ENCODE data around the gene KRTAP10-6.
"Not testable (repeated sequence)": the region's sequence is repeated elsewhere in the genome, so short reads cannot be mapped to it uniquely, and the experiment has no call there.

Gene KRTAP10-6

GRCh38 chr21:44555200-44555875, 37.0 kb downstream of the KRTAP10-6 start:
- DNase-seq, result no peak

DNA sequence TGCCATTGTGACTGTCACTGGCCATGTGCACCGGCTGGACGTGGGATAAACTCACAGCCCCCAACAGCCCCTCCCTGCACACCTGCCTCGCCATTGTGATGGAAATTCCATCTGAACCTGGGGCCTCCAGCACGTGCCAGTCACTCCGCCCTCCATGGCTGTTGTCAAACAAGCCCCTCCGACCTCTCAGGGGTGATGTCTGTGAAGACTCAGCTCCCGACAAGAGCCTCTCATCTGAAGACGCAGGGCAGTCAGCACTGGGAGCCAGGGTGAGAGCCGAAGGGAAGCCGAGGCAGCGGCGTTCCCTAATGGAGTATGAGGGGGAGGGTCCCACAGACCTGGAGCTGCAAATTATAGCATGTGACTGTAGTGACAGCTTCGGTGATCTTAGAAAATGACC, 39.6 kb downstream of the KRTAP10-6 start:
- no peak for DNase-seq

- no peak for DNase-seq
Observed at GRCh38 chr21:44552136-44552535, 40.2 kb downstream of the KRTAP10-6 start.

- DNase-seq, result no peak
Observed at GRCh38 chr21:44551340-44551961, 40.9 kb downstream of the KRTAP10-6 start, which contains the start of gene KRTAP10-2. Gene KRTAP10-2 (minus strand): TSS chr21:44551505. CDS start chr21:44551458, 47 bp downstream.

DNA sequence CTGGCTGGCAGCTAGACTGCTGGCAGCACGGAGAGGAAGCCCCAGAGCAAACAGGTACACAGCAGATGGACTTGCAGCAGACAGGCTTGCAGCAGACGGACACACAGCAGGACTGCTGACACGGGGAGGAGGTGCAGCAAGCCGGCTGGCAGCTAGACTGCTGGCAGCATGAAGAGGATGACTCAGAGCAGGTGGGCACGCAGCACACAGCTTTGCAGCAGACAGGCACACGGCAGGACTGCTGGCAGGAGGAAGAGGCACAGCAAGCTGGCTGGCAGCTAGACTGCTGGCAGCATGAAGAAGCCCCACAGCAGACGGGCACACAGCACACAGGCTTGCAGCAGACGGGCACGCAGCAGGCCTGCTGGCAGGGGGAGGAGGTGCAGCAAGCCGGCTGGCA, 41.5 kb downstream of the KRTAP10-6 start:
- no peak for DNase-seq

GRCh38 chr21:44550285-44550684, 42.0 kb downstream of the KRTAP10-6 start:
- not testable (repeated sequence) for DNase-seq

DNA sequence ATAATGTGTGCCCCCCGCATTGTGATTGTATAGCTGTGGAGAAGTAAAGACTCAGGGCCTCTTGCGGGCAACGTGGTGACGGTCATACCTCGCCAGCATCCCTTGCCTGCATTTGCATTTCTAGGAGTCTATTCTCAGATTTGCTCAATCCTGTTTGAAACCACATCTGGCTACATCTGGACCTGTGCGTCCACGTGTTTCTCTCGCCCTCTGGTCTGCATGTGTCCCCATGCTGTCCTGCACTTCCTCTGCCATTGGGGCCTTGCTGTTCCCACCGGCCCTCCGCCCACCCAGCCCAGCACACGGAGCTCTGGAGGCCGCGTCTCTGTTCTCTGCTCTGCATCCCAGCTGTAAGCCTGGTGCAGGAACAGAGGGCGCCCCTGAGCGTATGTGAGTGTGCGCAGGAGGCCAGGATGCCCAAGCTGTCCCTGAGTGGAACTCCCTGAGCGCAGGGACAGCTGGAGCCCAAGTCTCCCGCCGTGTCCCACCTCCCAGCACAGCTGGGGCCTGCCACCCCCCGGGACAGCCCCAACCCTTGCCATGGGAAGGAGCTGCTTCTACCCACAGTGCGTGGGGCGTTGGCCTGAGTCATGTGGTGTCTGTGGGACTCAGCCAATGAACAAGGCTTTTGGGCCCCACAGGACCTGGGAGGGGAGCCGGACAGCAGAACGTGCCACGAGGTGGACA, 42.6 kb downstream of the KRTAP10-6 start:
- DNase-seq, result no peak

- no peak for DNase-seq
Observed at GRCh38 chr21:44548922-44549321, 43.4 kb downstream of the KRTAP10-6 start.

DNA sequence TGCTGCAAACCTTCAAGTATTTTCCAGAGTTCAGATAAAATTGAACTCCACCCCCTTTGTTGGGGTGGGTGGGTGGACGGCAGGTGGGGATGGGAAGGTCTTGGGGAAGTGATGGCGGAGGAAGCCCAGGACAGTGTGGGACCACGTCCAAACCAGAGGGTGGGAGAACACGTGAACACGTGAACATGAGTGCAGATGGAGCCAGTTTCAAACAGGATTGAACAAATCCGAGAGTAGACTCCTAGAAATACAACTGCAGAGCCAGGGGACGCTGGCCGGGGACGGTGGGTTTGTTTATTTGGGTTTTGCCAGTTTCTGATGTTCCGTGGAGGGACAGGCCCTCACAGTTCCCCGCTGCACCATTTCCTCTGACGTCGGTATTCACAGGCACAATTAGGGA, 43.9 kb downstream of the KRTAP10-6 start:
- DNase-seq, result no peak

DNA sequence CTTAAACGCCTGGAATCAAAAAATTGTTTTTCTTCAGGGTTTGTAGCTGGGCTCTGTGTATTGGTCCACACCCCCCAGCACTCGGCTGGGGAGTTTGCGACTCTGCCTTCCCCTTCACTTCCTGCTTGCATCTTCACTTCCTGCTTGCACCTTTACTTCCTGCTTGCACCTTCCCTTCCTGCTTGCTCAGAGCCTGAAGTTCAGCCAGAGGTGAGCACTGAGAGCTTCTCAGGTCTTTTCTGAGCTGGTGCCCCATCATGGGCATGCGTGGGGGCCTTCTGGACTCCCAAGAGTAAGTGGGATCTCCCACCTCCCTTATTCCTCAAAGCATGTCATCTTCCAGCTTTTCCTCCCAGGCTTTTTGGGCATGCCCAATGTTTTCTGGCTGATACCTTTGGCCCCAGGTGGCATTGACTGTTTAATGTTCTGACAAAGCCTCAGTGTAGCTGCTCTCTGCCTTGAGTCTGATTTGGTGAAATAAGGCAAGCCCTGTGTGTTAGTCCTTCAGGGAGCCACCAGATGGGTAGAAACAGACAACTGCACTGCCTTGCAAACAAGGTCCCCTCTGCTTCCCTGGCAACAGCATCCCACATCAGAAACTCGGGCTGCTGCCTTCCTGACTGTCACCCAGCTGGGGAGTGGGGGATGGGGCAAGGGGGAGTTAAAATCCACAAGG, 44.5 kb downstream of the KRTAP10-6 start:
- no peak for DNase-seq

DNA sequence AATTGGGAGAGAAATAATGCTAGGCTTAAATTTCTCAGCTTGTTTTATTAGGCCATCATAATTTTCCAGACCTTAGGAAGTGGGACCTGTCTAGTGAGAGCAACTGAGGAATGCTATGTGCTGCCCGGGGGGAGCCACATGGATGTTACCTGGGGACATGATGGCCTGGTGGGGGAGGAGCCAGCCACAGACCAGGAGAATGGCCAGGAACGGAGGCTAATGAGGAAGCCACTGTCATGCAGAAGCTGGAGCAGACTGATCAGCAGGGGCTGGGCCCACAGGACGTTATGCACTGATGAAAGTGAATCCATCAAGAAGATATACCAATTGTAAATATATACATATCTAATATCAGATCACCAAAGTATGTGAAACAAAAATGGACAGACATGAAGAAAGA, 47.7 kb downstream of the KRTAP10-6 start:
- no peak for DNase-seq

- no peak for DNase-seq
Observed at GRCh38 chr21:44542716-44543115, 49.6 kb downstream of the KRTAP10-6 start.
